Stimulated activated naive CD4-positive, alpha-beta T cell (primary cell): ENCODE results near the gene ZNF195.
"Not testable (repeated sequence)": the region's sequence is repeated elsewhere in the genome, so short reads cannot be mapped to it uniquely, and the experiment has no call there.

Source experiments
- DNase-seq, 6 experiments: peaks; one replicate each; lab custom pipeline; 2025; lab: John Stamatoyannopoulos, UW

ZNF195 gene

DNA sequence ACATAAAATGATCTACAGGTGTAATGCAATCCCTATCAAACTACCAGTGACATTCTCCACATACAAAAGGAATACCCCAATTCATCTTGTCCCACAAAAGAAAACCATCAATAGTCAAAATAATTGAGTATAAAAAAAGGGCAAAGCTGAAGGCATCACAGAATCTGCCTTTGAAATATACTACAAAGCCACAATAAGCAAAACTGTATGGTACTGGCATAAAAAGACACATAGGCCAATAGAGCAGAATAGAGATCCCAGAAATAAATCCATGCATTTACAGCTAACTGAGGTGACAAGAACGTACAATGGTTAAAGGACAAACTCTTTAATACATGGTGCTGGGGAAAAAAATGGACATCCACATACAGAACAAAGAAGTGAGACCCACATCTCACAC lies 31.8 kb downstream of the ZNF195 start:
- DNase-seq: no peak

DNA sequence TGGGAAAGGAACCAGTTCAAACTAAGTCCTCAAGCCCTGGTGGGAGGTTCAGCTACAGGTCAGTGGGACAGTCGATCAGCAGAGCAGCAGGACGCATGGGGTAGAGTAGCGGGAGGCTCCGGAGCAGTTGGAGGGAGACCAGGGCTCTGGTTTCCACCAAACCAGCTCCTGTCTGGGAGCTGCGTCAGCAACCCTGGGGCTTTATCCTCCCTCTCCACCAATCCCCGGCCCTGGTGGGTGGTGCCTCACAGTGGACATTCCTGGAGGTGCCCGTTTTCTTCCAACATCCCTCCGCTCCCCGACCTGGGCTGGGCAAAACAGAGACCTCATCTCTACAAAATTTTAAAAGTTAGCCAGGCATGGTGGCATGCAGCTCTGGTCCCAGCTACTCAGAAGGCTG lies 32.4 kb downstream of the ZNF195 start:
- DNase-seq: no peak

DNA sequence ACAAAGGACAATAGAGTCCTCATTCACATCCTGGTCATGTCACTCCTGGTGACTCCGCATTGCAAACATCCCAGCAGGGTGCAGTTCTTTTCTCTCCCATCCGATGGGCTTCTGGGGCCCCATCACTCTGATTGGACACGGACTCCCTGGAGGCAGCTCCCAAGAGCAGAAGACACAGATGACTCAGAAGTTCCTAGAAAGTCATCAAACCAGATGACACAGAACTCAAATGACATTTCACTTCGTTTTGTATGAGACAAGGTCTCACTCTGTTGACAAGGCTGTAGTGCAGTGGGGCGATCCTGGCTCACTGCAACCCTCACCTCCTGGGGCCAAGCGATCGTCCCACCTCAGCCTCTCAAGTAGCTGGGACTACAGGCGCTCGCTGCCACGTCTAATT lies 33.2 kb downstream of the ZNF195 start:
- no peak for DNase-seq

DNA sequence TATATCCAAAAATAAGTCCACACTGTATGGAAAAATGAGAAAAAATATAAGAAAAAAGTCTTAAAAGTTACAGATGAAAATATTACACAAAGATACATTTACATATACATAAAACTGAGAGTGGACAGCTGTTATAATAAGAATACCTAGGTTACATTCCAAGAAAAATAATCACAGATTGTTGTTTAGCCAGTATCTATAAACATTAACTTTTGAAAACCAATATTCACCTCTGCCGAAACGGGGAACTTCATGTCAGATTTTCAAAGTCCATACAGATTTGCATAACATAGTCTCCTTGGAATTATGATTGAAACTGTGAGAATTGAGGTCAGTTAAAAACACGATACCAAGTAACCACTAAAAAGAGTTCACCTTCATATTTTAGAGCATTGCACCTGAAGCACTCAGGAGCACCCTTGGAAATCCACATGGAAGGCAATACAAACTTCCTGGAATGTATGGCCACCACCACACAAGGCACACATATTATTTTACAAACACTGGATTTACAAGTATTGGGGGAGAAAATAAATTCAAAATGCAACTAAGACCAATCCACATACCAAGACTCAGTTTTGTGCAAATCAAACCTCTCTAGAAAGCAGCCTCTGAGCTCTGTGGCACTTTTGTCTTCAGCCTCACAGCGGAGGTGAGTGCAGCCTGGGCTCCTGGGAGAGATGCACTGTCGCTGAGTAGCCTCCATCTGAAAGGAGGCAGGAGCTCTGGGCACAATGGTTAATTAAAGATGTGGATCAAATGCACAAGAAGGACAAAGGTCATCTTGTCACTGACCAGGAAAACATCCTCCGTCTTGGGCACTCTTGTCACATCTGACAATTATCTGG lies 34.4 kb downstream of the ZNF195 start:
- DNase-seq: no peak

DNA sequence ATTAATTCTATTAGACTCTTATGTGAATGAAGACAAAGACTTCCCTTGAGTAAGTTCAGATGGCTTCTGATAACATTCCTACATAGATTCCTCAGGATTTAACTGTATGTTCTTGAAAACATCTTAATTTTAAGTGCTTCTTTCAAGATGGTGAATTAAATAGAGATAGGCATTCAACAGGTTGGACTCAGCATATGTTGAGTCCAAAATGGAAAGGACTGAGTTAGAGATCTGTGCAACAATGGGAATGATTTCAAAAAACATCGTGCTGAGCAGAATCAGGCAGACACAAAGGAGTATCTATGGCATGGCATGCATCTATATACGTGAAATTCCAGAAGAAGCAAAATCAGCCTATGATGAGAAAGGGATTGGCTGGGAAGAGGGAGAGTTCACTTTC lies 36.2 kb downstream of the ZNF195 start:
- DNase-seq: no peak

DNA sequence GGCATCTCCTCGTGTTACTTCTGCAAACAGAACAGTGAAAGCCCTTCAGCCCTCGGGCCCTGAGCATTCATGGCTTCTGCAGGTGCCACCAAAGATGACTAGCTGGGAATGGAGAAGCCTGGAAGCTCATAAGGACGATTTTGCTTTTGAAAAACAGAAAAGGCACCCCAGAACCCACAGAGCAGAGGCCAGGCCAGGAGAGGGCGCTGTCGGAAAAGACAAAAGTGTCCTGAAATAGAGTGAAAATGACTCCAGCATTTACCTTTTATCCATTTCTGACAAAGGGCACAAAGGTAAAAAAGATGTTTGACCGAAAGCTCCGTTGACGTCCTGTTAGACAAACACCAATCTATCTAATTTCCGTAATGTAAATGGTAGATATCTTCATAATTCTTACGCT lies 37.6 kb downstream of the ZNF195 start:
- peak; percentile 27 to 60 (median 46) for DNase-seq

DNA sequence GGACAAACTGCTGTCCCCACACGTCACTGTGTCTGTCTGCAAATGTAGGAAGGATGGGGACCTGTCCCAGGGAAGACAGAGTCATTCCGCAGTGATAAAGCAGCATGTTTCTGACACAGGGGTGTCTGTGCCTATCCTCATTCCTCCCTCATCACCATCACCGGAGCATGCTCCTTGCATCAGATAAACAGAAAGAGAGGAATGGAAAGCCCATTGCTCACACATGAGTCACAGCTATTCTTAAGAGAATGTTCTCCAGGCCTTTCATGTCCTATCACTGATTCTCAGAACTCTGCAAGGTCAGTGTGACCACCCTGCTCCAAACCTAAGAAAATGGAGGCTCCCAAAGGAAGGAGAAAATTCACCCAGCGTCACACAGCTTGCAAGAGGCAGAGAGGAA lies 38.9 kb downstream of the ZNF195 start:
- no peak for DNase-seq

DNA sequence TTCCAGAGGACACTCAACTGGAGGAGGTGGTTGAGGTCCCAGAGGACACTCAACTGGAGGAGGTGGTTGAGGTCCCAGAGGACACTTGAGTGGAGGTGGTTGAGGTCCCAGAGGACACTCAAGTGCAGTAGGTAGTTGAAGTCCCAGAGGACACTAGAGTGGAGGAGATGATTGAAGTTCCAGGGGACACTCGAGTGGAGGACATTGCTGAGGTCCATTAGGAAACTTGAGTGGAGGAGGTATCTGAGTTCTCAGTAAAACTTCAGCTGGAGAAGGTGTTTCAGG lies 39.7 kb downstream of the ZNF195 start:
- no peak for DNase-seq

DNA sequence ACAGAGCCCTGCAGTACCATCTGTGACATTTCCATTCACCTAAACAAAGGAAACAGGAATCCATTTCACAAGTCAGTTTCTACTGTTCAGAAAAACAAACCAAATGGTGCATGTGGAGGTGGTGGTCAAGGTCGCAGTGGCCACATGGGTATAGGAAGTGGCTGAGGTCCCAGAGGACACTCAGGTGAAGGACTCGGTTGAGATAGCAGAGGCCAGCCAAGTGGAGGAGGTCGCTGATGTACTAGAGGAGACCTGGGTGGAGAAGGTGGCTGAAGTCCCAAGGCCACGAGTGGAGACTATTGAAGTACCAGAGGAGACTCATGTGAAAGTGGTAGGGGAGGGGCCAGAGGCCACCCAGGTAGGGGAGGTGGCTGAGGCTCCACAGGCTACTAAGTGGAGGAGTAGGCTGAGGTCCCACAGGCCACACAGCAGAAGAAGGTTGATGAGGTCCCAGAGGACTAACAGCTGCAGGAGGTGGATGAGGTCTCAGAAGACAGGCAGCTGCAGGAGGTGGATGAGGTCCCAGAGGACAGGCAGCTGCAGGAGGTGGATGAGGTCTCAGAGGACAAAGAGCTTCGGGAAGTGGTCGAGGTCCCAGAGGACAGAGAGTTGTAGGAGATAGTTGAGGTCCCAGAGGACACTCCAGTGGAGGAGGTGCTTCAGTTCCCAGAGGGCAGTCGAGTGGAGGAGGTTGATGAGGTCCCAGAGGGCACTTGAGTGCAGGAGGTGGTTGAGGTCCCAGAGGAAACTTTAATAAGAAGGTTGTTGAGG lies 40.2 kb downstream of the ZNF195 start:
- no peak for DNase-seq

DNA sequence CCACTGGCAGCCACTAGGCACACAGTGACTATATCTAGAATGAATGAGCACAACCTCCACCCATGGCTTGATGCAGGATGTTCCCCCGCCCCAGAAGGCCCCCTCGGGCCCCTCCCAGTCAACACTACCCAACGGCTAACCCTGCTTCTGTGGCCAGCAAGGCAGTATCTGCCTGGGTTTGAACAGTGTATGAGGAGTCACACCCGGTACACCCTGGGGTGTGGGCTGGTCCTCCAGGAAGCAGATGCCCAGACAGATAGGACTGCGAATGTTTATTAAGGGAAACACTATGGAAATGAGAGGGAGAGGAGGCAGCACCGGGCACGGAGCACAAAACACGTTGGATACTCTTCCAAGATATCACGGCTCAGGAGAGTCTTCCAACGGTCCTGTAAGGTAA lies 42.5 kb downstream of the ZNF195 start:
- not testable (repeated sequence) for DNase-seq

DNA sequence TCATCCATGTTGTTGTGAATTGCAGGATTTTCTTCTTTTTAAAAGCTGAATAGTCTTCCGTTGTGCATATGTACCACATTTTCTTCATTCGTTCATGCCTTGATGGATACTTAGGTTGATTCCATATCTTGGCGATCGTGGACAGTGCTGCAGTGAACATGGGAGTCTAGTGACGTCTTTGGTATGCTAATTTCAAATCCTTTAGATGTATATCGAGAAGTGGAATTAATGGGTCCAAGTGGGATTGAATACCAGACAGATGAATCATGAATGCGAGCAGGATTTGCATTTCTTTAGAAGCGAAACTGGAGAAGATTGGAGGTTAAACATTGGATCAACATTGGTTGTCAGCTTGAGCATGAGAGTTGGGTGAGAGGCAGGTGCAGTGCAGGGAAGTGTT lies 45.8 kb downstream of the ZNF195 start:
- not testable (repeated sequence) for DNase-seq

DNA sequence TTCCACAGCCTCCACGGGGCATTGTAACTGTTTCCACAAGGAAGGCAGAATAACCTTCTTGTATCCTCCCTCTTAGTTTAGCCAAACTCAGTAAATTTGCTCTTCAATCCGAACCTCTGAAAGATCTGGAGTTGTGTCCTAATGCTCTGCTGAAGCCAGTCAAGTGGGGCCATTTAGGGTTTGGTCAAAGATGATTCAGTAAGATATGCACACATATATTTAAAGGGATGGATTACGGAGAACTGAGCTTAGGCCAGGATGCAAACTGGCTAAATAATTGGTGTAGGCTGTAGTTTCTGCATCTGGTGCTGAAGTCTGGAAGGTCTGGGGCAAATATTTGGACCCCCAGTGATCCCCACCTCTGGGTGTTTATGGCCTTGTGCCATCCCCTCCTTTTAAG lies 47.9 kb downstream of the ZNF195 start:
- not testable (repeated sequence) for DNase-seq

DNA sequence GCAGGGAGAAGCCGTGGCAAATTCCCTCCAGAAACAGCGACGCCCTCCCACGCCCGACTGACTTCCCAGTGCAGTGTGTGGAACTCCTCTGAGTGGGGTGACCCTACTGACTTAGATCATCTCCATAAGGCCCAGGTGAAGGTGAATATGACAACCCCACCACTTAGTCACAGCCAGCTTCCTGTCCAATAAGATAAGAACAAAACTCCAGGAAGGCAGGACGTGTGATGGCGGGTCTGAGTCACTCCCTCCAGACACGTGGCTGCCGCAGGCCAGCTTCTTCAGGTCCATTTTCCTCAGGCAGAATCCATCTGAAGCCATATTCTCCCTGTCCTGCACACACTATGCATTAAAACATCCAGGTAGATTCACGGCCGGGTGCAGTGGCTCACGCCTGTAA lies 48.9 kb downstream of the ZNF195 start:
- DNase-seq: not testable (repeated sequence)

DNA sequence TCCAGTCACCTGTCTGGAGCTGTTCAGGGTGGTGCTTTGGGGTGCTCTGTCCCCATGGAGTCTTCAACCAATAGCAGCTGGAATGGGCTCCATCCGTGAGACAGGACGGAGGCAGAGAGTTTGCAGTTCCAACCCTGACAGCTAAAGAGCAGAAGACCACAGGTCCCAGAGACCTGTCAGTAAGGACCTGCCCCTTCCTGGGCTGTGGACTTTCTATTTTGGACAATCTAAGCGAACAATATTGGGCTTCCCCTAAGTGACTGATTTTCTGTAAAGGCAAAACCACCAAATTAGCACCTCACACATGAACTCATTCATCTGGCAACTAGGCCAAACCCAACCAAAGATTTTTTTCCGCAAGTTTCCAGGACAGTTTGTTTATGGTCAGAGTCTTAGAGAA lies 50.4 kb downstream of the ZNF195 start:
- not testable (repeated sequence) for DNase-seq

DNA sequence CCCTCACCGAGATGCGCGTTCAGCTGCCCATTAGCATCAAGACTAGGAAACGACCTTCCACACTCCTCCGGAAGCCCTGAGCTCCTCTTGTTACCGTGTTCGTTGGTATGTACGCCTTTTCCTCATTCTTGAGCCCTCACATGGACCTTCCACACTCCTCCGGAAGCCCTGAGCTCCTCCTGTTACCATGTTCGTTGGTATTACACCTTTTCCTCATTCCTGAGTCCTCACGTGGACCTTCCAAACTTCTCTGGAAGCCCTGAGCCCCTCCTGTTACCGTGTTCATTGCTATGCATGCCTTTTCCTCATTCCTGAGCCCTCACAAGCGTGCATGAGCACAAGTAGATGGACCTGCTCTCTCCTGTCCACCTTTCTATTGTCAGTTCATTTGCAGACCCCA lies 52.5 kb downstream of the ZNF195 start:
- DNase-seq: not testable (repeated sequence)

DNA sequence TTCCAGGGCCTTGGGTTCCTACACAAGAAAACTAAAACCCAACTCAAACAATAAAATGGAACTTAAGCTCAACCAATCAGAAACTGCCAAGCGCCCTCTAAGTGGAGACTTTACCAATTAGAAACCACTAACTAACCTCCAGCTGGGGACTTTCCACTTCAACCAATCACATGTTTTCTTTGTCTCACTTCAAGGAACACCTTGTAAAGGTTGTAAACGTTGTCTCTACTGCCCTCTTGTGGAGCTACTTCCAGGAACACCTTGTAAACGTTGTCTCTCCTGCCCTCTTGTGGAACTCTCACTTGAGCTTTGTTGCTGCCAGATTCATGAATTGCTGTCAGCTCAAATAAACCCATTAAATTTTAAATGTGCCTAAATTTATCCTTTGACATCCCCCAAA lies 54.2 kb downstream of the ZNF195 start:
- not testable (repeated sequence) for DNase-seq
